VCaP (cell line): ENCODE results near the gene MITF.

Experiments used
- H3K27ac ChIP-seq: fragments of 450-650 bp; 2 replicates; pipeline ENCODE4 v1.5.1; 2017
- CTCF ChIP-seq: fragments of 450-650 bp; conservative IDR thresholded peaks from 2 replicates; pipeline ENCODE4 v1.5.1; 2017; ENCODE audit warnings: mild to moderate bottlenecking, moderate library complexity

The MITF gene

GRCh38 chr3:69853027-69853426 lies 113.8 kb downstream of the MITF start:
- no peak overlapping the region for H3K27ac ChIP-seq
- TF ChIP-seq CTCF, result no peak

DNA sequence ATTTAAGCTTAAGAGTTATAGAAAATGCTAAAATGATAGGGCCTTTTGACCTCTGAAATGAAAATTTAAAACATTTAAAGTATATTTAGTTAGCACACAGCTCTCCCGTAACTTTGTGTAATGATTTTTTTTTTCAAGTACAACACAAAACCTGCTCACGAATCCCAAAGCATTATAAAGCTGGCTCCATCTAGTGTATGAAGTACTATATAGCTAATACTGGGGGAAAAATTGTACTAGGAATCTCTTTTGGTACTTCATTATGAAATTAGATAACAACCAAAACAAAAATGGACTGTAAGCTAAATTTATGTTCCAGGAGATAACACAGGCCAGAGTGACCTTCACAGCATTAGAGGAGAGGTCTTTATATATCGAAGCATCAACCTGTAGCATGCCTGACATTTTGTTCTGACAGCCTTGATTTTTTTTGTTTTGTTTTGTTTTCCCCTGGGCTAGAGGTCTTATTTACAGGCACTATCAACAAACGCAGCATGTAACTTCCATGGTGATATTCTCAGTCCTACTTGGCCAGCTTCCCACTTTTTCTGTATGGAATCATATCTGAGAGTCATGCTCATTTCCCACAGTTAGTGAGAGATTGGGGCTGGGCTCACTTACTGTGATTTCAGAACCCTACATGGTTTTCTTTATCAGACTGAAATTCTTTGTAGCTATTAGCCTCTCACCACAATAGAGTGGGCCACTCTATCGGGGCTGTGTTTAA lies 116.3 kb downstream of the MITF start:
- peak overlapping the region; percentile 40 for H3K27ac ChIP-seq
- TF ChIP-seq CTCF, result peak; percentile 81

GRCh38 chr3:69856965-69857705 lies 117.9 kb downstream of the MITF start:
- TF ChIP-seq CTCF, result no peak
- peak overlapping the region; percentile 40; the same call in 1 of the 2 replicates for H3K27ac ChIP-seq

- no peak for TF ChIP-seq CTCF
These were observed 122.3 kb downstream of the MITF start for GRCh38 chr3:69861556-69861955.

GRCh38 chr3:69864141-69864540 lies 124.9 kb downstream of the MITF start:
- no peak for TF ChIP-seq CTCF
- H3K27ac ChIP-seq, result no peak overlapping the region

More at GRCh38 chr3:69861556-69861955, 122.3 kb downstream of the MITF start:
- H3K27ac ChIP-seq, result no peak overlapping the region

GRCh38 chr3:69864766-69865165 lies 125.5 kb downstream of the MITF start:
- no peak overlapping the region for H3K27ac ChIP-seq
- no peak for TF ChIP-seq CTCF

DNA sequence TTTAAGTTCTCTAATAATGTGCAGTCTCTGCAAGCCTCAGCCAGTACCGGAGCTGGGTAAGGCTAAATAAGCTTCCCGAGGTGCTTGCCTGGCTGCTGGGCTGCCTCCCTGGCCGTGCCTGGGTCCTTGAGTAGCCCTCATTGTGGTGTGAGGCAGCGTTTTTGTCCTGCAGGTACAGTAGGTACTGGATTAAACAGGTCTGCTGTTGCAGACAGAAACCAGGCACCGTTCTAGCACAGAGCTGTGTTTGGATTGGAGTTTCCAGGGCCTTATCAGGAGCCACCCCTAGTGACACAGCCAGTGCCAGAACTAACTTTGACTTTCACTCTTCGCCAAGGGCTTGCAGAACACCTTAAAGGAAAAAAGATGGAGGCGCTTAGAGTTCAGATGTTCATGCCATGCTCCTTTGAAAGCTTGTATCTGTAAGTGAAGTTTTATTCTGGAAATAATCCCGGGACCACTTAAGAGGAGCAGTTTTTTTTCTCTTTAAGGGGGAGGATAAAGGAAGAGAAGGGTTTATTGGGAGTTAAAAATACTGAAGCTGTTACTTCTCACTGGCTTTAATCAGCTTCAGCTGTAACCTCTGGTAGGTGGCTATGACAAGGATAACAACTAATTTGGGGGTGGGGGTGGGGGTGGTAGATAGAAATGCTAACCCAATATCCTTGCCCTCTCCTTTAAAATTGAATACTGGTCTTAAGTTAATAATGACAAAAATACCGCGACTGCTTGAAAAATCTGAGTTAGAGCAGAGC lies 126.8 kb downstream of the MITF start:
- TF ChIP-seq CTCF, result no peak
- no peak overlapping the region for H3K27ac ChIP-seq
